VCaP (cell line): ENCODE measurements around the gene APBA2.

ENCODE experiments used
- H3K27ac ChIP-seq: fragments of 450-650 bp; 2 replicates; pipeline ENCODE4 v1.5.1; 2017
- TF ChIP-seq, protein P1 (sequence below): fragments of 450-650 bp; conservative IDR thresholded peaks from 2 replicates; pipeline ENCODE4 v1.5.1; 2017; ENCODE audit warnings: mild to moderate bottlenecking, moderate library complexity

The APBA2 gene

DNA sequence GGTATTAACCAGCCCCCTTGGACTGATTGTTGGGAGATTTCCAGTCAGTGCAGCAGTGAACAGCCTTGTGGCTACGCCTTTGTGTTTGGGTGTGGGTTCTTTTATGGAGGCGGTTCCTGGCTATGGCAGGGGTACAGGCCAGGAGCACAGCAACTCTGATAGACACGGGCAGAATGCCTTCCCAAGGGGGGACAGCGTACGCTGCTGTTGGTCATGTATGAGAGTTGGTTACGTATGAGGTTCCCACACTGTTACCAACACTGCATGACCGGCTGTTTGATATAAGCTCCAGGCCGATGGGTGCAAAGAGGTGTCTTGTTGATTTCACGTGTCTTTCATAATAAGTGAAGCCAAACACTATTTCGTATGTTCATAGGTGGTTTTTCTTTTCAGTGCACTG is 196.0 kb downstream of the APBA2 start:
- no peak overlapping the region for H3K27ac ChIP-seq
- TF ChIP-seq, protein P1, sequence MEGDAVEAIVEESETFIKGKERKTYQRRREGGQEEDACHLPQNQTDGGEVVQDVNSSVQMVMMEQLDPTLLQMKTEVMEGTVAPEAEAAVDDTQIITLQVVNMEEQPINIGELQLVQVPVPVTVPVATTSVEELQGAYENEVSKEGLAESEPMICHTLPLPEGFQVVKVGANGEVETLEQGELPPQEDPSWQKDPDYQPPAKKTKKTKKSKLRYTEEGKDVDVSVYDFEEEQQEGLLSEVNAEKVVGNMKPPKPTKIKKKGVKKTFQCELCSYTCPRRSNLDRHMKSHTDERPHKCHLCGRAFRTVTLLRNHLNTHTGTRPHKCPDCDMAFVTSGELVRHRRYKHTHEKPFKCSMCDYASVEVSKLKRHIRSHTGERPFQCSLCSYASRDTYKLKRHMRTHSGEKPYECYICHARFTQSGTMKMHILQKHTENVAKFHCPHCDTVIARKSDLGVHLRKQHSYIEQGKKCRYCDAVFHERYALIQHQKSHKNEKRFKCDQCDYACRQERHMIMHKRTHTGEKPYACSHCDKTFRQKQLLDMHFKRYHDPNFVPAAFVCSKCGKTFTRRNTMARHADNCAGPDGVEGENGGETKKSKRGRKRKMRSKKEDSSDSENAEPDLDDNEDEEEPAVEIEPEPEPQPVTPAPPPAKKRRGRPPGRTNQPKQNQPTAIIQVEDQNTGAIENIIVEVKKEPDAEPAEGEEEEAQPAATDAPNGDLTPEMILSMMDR = no peak

GRCh38 chr15:29083161-29083560 is 197.4 kb downstream of the APBA2 start:
- peak overlapping the region; percentile 62 for H3K27ac ChIP-seq
- TF ChIP-seq, protein P1 = no peak

GRCh38 chr15:29083858-29084257 is 198.1 kb downstream of the APBA2 start:
- TF ChIP-seq, protein P1 = no peak

DNA sequence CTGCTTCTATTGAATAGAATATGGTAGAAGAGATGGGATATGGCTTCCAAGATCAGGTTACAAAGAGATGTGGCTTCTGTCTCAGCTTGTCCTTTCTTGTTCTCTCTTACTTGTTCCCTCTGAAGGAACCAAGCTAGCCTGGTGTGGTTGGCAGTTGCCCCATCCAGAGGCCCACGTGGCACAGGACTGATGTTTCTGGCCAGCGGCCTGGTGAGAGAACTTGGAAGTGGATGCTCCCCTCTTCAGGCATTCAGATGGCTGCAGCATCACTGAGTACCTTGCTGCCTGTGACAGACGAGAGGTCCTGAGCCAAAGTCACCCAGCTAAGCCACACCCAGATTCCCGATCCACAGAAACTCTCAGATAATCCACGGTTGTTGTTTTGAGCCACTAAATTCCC is 200.2 kb downstream of the APBA2 start:
- H3K27ac ChIP-seq = no peak overlapping the region
- TF ChIP-seq, protein P1 = no peak

More at GRCh38 chr15:29083858-29084257, 198.1 kb downstream of the APBA2 start:
- peak overlapping the region; percentile 62 for H3K27ac ChIP-seq

GRCh38 chr15:29086891-29087290 is 201.1 kb downstream of the APBA2 start:
- H3K27ac ChIP-seq = no peak overlapping the region
- TF ChIP-seq, protein P1 = no peak

- TF ChIP-seq, protein P1 = no peak
- no peak overlapping the region for H3K27ac ChIP-seq
Measured at GRCh38 chr15:29087521-29088285, 201.9 kb downstream of the APBA2 start.

GRCh38 chr15:29088666-29089065 is 202.9 kb downstream of the APBA2 start:
- H3K27ac ChIP-seq = no peak overlapping the region
- TF ChIP-seq, protein P1 = no peak
